Ascending aorta (tissue), 2 donors: ENCODE results near the gene CYFIP2. TPM values are rescaled to one million over a fixed set of nuclear protein-coding genes. Genes with fewer than 3 reads are reported as not detected.

Experiments used
- DNase-seq, 2 donors: peaks; one replicate each; pipeline ENCODE4 v3.0.0-alpha.2; 2019; ENCODE audit warnings: low spot score in 2 of 2
- H3K27ac ChIP-seq, 2 donors: fragments of 200-600 bp; sonication (generic); one replicate each; pipeline ENCODE4 v1.5.1; 2016 to 2017; ENCODE audit warnings: mild to moderate bottlenecking in 1 of 2
- H3K27me3 ChIP-seq: fragments of 200-600 bp; sonication (generic); one replicate; pipeline ENCODE4 v1.5.1; 2017
- H3K36me3 ChIP-seq, 2 donors: fragments of 200-600 bp; sonication (generic); one replicate each; pipeline ENCODE4 v1.5.1; 2016
- H3K4me1 ChIP-seq, 2 donors: fragments of 200-600 bp; sonication (generic); one replicate each; pipeline ENCODE4 v1.5.1; 2016 to 2017; ENCODE audit warnings: mild to moderate bottlenecking in 1 of 2
- H3K4me3 ChIP-seq, 2 donors: fragments of 200-600 bp; sonication (generic); one replicate each; pipeline ENCODE4 v1.5.1; 2016 to 2017; ENCODE audit warnings: mild to moderate bottlenecking in 1 of 2
- H3K9me3 ChIP-seq, 2 donors: fragments of 200-600 bp; sonication (generic); one replicate each; pipeline ENCODE4 v1.5.1; 2016
- CTCF ChIP-seq, 3 experiments: fragments of 200-600 bp in 2 of 3; fragments of 450-650 bp in 1 of 3; sonication (generic) in 2 of 3; IDR thresholded peaks; one replicate each; pipeline ENCODE4 v1.5.1; 2016 to 2019; ENCODE audit warnings: antibody characterized with exemption in 3 of 3, mild to moderate bottlenecking in 1 of 3, moderate library complexity in 1 of 3
- intact Hi-C: fragments of 100-400 bp; cut with DNase I; formaldehyde crosslinking; loops from one replicate; pipeline ENCODE4 v1.15.1; 2023
- total RNA-seq: library from RNA; depleted of rRNA; stranded (reverse); fragments of >200 nt; gene quantifications from one replicate; pipeline ENCODE4 v1.1.0, GENCODE V29; 2016

Gene CYFIP2
- total RNA-seq, 1 donor from 2014 or later = 78.1 TPM

DNA sequence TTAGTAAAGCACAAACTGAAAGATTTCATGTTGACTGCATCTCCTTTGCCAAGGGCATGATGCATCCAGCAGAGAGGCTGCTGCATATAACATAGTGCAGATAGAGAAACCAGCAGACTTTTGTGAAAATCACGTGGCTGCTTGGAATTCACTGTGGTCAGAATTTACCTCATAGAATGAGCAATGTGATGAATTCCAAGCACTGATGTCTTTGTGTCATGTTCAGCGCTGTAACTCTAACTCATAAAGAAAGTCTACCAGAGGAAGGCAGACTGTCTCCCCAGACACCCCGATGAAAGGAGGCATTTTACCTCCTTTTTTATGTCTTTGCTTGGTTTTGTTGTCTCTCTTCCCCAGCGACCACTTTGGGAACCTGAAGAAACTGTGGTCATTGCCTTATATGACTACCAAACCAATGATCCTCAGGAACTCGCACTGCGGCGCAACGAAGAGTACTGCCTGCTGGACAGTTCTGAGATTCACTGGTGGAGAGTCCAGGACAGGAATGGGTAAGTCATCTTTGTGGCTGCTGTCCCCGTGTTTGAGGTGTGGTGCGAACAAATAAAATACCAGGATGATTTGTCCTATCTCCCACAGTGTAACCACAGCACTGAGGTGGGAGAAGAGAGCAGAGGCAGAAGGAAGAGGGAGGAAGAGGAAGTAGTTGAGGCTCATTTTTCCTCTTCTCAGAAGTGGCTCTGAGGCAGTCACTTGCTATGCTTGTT lies 43.3 kb upstream of the CYFIP2 start:
- Histone ChIP-seq H3K27ac (no peak overlapping the region), H3K36me3 (no peaks in the 10 kb centered on the region), H3K27me3 (no peaks in the 10 kb centered on the region), H3K9me3 (no peaks in the 10 kb centered on the region), H3K4me1 (no peaks in the 10 kb centered on the region), H3K4me3 (no peak overlapping the region)
- no peak for TF ChIP-seq CTCF (IDR thresholded peaks at IDR 0.05)
- intact Hi-C loops = no loop called here
- no peak for DNase-seq

DNA sequence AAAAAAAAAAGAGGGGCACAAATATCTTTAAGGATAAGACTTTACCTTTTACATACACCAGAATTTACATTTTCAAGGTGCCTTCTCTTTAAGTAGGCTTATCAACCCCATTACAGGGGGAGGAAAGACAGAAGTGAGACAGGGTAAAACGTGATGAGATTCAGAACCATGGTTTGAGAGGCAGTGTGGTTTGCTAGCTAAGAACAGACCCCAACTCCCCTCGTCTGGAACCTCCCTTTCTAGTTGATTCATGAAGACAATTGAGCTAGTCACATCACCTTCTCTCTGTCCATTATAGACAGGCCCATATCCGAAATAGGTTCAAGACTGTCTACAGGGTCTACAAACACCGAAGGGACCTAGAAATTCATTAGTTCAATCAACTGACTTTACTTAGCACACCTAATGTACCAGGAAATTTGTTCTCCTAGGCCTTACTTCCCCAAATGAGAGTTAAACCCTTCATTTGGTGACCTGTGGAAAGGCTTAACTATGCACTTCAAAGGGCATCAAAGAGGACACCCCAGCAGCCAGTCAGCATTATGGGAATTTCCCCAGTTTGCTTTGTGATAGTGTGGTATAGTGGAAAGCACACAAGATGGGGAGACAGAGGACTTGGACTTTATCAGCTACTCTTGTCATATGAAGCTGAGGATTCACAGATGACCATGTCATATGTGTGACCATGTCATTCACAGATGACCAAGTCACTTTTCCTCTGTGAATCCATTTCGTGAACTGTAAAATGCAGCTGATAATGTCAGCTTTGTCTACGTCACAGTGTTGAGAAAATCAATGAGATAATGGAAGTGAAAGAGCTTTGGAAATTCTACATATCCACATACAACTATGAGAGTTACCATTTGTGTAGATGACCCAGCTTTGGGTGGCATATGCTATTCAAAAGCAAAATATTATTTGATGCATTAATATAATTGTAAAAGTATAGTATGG lies 40.2 kb upstream of the CYFIP2 start:
- Histone ChIP-seq H3K36me3 (no peaks in the 10 kb centered on the region), H3K27me3 (no peaks in the 10 kb centered on the region), H3K9me3 (no peaks in the 10 kb centered on the region), H3K27ac (no peak overlapping the region), H3K4me1 (no peaks in the 10 kb centered on the region), H3K4me3 (no peak overlapping the region)
- no peak for TF ChIP-seq CTCF (IDR thresholded peaks at IDR 0.05)
- intact Hi-C loops = no loop called here
- DNase-seq = no peak

DNA sequence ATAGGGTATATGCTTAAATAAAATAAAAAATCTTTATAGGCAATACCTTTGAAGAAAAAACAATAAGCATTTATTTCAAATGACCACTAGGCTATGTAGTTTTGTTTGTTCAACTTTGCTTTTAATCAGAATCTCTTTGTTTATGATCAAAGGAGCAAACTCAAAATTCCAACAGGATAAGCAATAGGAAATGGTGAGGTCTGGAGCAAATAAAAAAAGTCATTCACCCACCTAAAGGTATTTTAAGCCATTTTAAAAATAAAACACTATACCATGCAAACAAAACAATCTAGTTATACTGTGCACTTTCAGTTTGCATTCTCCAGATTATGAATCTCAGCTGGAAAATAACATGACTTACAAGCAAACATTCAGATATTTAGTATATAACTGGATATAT lies 35.3 kb upstream of the CYFIP2 start:
- no peaks in the 10 kb centered on the region for H3K27me3 ChIP-seq
- no peaks in the 10 kb centered on the region for H3K36me3 ChIP-seq
- DNase-seq = no peak
- intact Hi-C loops = no loop called here
- TF ChIP-seq CTCF (IDR thresholded peaks at IDR 0.05) = no peak
- no peaks in the 10 kb centered on the region for H3K9me3 ChIP-seq
- no peaks in the 10 kb centered on the region for H3K4me1 ChIP-seq
- no peak overlapping the region for H3K27ac ChIP-seq
- no peak overlapping the region for H3K4me3 ChIP-seq

GRCh38 chr5:157232706-157233105 lies 33.2 kb upstream of the CYFIP2 start:
- H3K4me1 ChIP-seq = no peaks in the 10 kb centered on the region
- TF ChIP-seq CTCF (IDR thresholded peaks at IDR 0.05) = no peak
- intact Hi-C loops = no loop called here
- H3K4me3 ChIP-seq = no peak overlapping the region
- no peaks in the 10 kb centered on the region for H3K27me3 ChIP-seq
- DNase-seq = no peak
- no peak overlapping the region for H3K27ac ChIP-seq
- H3K36me3 ChIP-seq = no peaks in the 10 kb centered on the region
- H3K9me3 ChIP-seq = no peaks in the 10 kb centered on the region

DNA sequence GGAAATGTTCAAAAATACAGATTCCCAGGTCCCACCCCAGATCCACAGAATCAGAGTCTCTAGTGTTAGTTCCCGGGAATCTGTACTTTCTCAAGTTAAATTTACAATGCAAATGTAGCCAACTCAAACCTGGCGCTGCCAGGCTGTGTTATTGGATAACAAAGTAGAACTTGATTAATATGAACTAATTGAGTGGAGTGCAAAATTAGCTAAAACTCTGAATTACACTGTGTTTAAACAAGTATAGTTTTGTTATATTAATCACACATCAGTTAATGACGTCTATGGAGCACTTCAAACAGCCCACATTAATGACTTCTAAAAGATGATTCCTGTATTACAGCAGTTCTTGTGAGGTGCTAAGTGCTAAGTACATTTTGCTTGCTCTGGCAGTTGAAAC lies 32.4 kb upstream of the CYFIP2 start:
- TF ChIP-seq CTCF (IDR thresholded peaks at IDR 0.05) = no peak
- Histone ChIP-seq H3K27me3 (no peaks in the 10 kb centered on the region), H3K27ac (no peak overlapping the region), H3K9me3 (no peaks in the 10 kb centered on the region), H3K36me3 (no peaks in the 10 kb centered on the region), H3K4me3 (no peak overlapping the region), H3K4me1 (no peaks in the 10 kb centered on the region)
- intact Hi-C loops = no loop called here
- DNase-seq = no peak
